ENCODE data around the gene C21orf91.

- no peak for TF ChIP-seq CCAR2 (IDR thresholded peaks at IDR 0.05; ENCODE audit: low read depth, low read length)
- TF ChIP-seq ZNF146 (CRISPR knock-in tag; IDR thresholded peaks at IDR 0.05; ENCODE audit: unreplicated experiment), result no peak
- no peak for TF ChIP-seq POLR2A (conservative IDR thresholded peaks at IDR 0.05)
- TF ChIP-seq CTCF (IDR thresholded peaks at IDR 0.05 in 2 of 3, conservative IDR thresholded peaks at IDR 0.05 in 1 of 3; ENCODE audit: insufficient read depth in 2 of 3, low read depth in 1 of 3, low read length in 3 of 3), result no peak
- TF ChIP-seq SMC3 (conservative IDR thresholded peaks at IDR 0.05; ENCODE audit: insufficient read depth, low read depth, low read length), result no peak
- no peak for TF ChIP-seq NFYB (IDR thresholded peaks at IDR 0.05; ENCODE audit: extremely low read depth, insufficient read length)
- TF ChIP-seq DPF2 (IDR thresholded peaks at IDR 0.05), result no peak
- TF ChIP-seq BRF2 (IDR thresholded peaks at IDR 0.05; ENCODE audit: borderline replicate concordance, insufficient read depth, insufficient read length), result no peak
- no peak for TF ChIP-seq ZEB2 (IDR thresholded peaks at IDR 0.05)
- no peak for TF ChIP-seq TCF3 (CRISPR knock-in tag; IDR thresholded peaks at IDR 0.05)
- TF ChIP-seq SMARCC2 (IDR thresholded peaks at IDR 0.05; ENCODE audit: low read depth), result no peak
These were observed 39.2 kb downstream of the C21orf91 start for GRCh38 chr21:17779980-17780379.
